Gastrocnemius medialis (tissue), 4 donors: Measurements from ENCODE around the gene NR1D2. TPM values are rescaled to one million over a fixed set of nuclear protein-coding genes. Genes with fewer than 3 reads are reported as not detected.

Experiments
- ATAC-seq, 2 donors: fragments of 150-250 bp; one replicate each; pipeline ENCODE4 v1.9.1; 2016
- DNase-seq, 2 donors: peaks; one replicate each; pipeline ENCODE4 v3.0.0-alpha.2; 2019
- H3K27ac ChIP-seq, 4 donors: fragments of 200-600 bp; sonication (generic); 1 replicate in 1 of 4; 2 replicates in 3 of 4; pipeline ENCODE4 v1.5.1; 2016 to 2018; ENCODE audit warnings: mild to moderate bottlenecking in 2 of 4, moderate library complexity in 1 of 4
- H3K27me3 ChIP-seq, 3 donors: fragments of 200-600 bp; sonication (generic) in 2 of 3; 1 replicate in 1 of 3; 2 replicates in 2 of 3; pipeline versions ENCODE4 v1.5.1 to v1.6.0; 2016 to 2019; ENCODE audit warnings: mild to moderate bottlenecking in 1 of 3, moderate library complexity in 1 of 3
- H3K36me3 ChIP-seq, 2 donors: fragments of 200-600 bp; sonication (generic) in 1 of 2; one replicate each; pipeline ENCODE4 v1.5.1; 2017 to 2018
- H3K4me1 ChIP-seq, 2 donors: fragments of 200-600 bp; sonication (generic) in 1 of 2; one replicate each; pipeline ENCODE4 v1.5.1; 2016 to 2017; ENCODE audit warnings: mild to moderate bottlenecking in 2 of 2
- H3K4me3 ChIP-seq, 4 donors: fragments of 200-600 bp; sonication (generic) in 3 of 4; 1 replicate in 1 of 4; 2 replicates in 3 of 4; pipeline ENCODE4 v1.5.1; 2016 to 2019; ENCODE audit warnings: mild to moderate bottlenecking in 2 of 4
- H3K9me3 ChIP-seq, 3 donors: fragments of 200-600 bp; sonication (generic) in 2 of 3; 1 replicate in 1 of 3; 2 replicates in 2 of 3; pipeline ENCODE4 v1.5.1; 2016 to 2019
- CTCF ChIP-seq, 5 experiments: fragments of 450-650 bp in 3 of 5; fragments of 200-600 bp in 2 of 5; sonication (generic) in 2 of 5; IDR thresholded peaks in 4 of 5; conservative IDR thresholded peaks in 1 of 5; 1 replicate in 4 of 5; 2 replicates in 1 of 5; pipeline ENCODE4 v1.5.1; 2016 to 2019; ENCODE audit warnings: antibody characterized with exemption in 5 of 5, mild to moderate bottlenecking in 3 of 5, moderate library complexity in 3 of 5
- POLR2A ChIP-seq, 2 donors: fragments of 450-650 bp; IDR thresholded peaks; one replicate each; pipeline ENCODE4 v1.6.1; 2017; ENCODE audit warnings: antibody characterized with exemption in 2 of 2, mild to moderate bottlenecking in 2 of 2, moderate library complexity in 2 of 2
- in situ Hi-C, 4 donors: fragments of 200-750 bp; cut with MboI; loops; one replicate each; pipeline versions ENCODE4 v1.15.0 to v1.8.0; 2017; ENCODE audit warnings: low sequenced_read_pairs in 4 of 4
- intact Hi-C: fragments of 100-400 bp; cut with DNase I; formaldehyde crosslinking; loops from one replicate; pipeline ENCODE4 v1.15.1; 2023; ENCODE audit warnings: low total_unique reads
- total RNA-seq, 4 donors: library from RNA; depleted of rRNA; stranded (reverse); fragments of >200 nt; gene quantifications; one replicate each; pipeline versions ENCODE4 v1.1.0 to v1.2.3, GENCODE V29; 2016

NR1D2 gene
- total RNA-seq, 4 donors from 2014 or later: 27.1 to 62.7 (median 51.2) TPM

GRCh38 chr3:23928524-23928923 is 16.6 kb upstream of the NR1D2 start:
- ATAC-seq (no peak), DNase-seq (no peak)
- H3K4me1 ChIP-seq: no peaks in the 10 kb centered on the region
- intact Hi-C loops (no loop called here), in situ Hi-C loops (no loop called here)
- H3K9me3 ChIP-seq: no peaks in the 10 kb centered on the region
- TF ChIP-seq POLR2A (IDR thresholded peaks at IDR 0.05) (no peak), CTCF (IDR thresholded peaks at IDR 0.05 in 4 of 5, conservative IDR thresholded peaks at IDR 0.05 in 1 of 5) (no peak)
- no peaks in the 10 kb centered on the region for H3K27me3 ChIP-seq
- H3K4me3 ChIP-seq: no peak overlapping the region
- H3K27ac ChIP-seq: no peak overlapping the region
- no peaks in the 10 kb centered on the region for H3K36me3 ChIP-seq

GRCh38 chr3:23931597-23931996 is 13.5 kb upstream of the NR1D2 start:
- DNase-seq: no peak
- intact Hi-C loops (no loop called here), in situ Hi-C loops (no loop called here)
- Histone ChIP-seq H3K9me3 (no peaks in the 10 kb centered on the region), H3K36me3 (no peaks in the 10 kb centered on the region), H3K27ac (no peak overlapping the region), H3K4me1 (no peaks in the 10 kb centered on the region), H3K27me3 (no peaks in the 10 kb centered on the region), H3K4me3 (no peak overlapping the region)
- no peak for ATAC-seq
- TF ChIP-seq CTCF (IDR thresholded peaks at IDR 0.05 in 4 of 5, conservative IDR thresholded peaks at IDR 0.05 in 1 of 5): no peak
- no peak for TF ChIP-seq POLR2A (IDR thresholded peaks at IDR 0.05)

GRCh38 chr3:23932571-23932970 is 12.5 kb upstream of the NR1D2 start:
- Histone ChIP-seq H3K9me3 (no peaks in the 10 kb centered on the region), H3K4me3 (no peak overlapping the region), H3K4me1 (no peaks in the 10 kb centered on the region), H3K36me3 (no peaks in the 10 kb centered on the region), H3K27ac (no peak overlapping the region), H3K27me3 (no peaks in the 10 kb centered on the region)
- intact Hi-C loops (no loop called here), in situ Hi-C loops (no loop called here)
- TF ChIP-seq CTCF (IDR thresholded peaks at IDR 0.05 in 4 of 5, conservative IDR thresholded peaks at IDR 0.05 in 1 of 5) (no peak), POLR2A (IDR thresholded peaks at IDR 0.05) (no peak)
- ATAC-seq (no peak), DNase-seq (no peak)

GRCh38 chr3:23934253-23934652 is 10.8 kb upstream of the NR1D2 start:
- in situ Hi-C loops: no loop called here
- Histone ChIP-seq H3K4me3 (no peak overlapping the region), H3K27me3 (no peaks in the 10 kb centered on the region), H3K4me1 (no peaks in the 10 kb centered on the region), H3K27ac (no peak overlapping the region), H3K36me3 (no peaks in the 10 kb centered on the region), H3K9me3 (no peaks in the 10 kb centered on the region)
- no peak for ATAC-seq
- intact Hi-C loops: no loop called here
- DNase-seq: no peak
- TF ChIP-seq CTCF (IDR thresholded peaks at IDR 0.05 in 4 of 5, conservative IDR thresholded peaks at IDR 0.05 in 1 of 5) (no peak), POLR2A (IDR thresholded peaks at IDR 0.05) (no peak)

- TF ChIP-seq POLR2A (IDR thresholded peaks at IDR 0.05) (no peak), CTCF (IDR thresholded peaks at IDR 0.05 in 4 of 5, conservative IDR thresholded peaks at IDR 0.05 in 1 of 5) (no peak)
- Histone ChIP-seq H3K4me3 (no peak overlapping the region), H3K4me1 (peaks cover 4 to 6% of the 10 kb centered on the region in 2 donors), H3K9me3 (no peaks in the 10 kb centered on the region), H3K27me3 (no peaks in the 10 kb centered on the region), H3K36me3 (no peaks in the 10 kb centered on the region), H3K27ac (no peak overlapping the region)
- ATAC-seq (no peak), DNase-seq (no peak)
- in situ Hi-C loops (no loop called here), intact Hi-C loops (no loop called here)
These were observed 7.8 kb upstream of the NR1D2 start for GRCh38 chr3:23937296-23937695.
